Measurements from ENCODE around the gene PTPN21.
A peak's percentile ranks its signal among the peaks of the same experiment; 100 is the strongest.

PTPN21 gene

GRCh38 chr14:88554457-88555286 is at the start of gene PTPN21:
PTPN21 (minus strand) TSS chr14:88555007; CDS start chr14:88550417, 4,590 bp downstream.
- no peak for DNase-seq

- DNase-seq, result no peak
These were observed 49.4 kb upstream of the PTPN21 start for GRCh38 chr14:88604212-88604611.

- DNase-seq, result peak; percentile 49
These were observed 45.1 kb upstream of the PTPN21 start for GRCh38 chr14:88599761-88600439.

GRCh38 chr14:88599326-88599725 is 44.5 kb upstream of the PTPN21 start:
- DNase-seq, result no peak

- no peak for DNase-seq
These were observed 43.4 kb upstream of the PTPN21 start for GRCh38 chr14:88598097-88598675.

- no peak for DNase-seq
These were observed 42.8 kb upstream of the PTPN21 start for GRCh38 chr14:88597601-88598000.

- DNase-seq, result no peak
These were observed 42.2 kb upstream of the PTPN21 start for GRCh38 chr14:88597038-88597437.

- no peak for DNase-seq
These were observed 37.2 kb upstream of the PTPN21 start for GRCh38 chr14:88592031-88592430.

GRCh38 chr14:88590173-88590572 is 35.4 kb upstream of the PTPN21 start:
- DNase-seq, result no peak

- no peak for DNase-seq
These were observed 33.3 kb upstream of the PTPN21 start for GRCh38 chr14:88588081-88588480.

GRCh38 chr14:88584451-88584850 is 29.6 kb upstream of the PTPN21 start:
- DNase-seq, result no peak

- DNase-seq, result no peak
These were observed 21.4 kb upstream of the PTPN21 start for GRCh38 chr14:88576222-88576621.

GRCh38 chr14:88572117-88572516 is 17.3 kb upstream of the PTPN21 start:
- DNase-seq, result no peak

GRCh38 chr14:88568196-88568595 is 13.4 kb upstream of the PTPN21 start:
- DNase-seq, result no peak

GRCh38 chr14:88565427-88565826 is 10.6 kb upstream of the PTPN21 start:
- no peak for DNase-seq

GRCh38 chr14:88563845-88564244 is 9.0 kb upstream of the PTPN21 start:
- no peak for DNase-seq

GRCh38 chr14:88562831-88563686 is 8.3 kb upstream of the PTPN21 start, which contains the start of gene ZC3H14:
ZC3H14 (plus strand) TSS chr14:88563037; CDS start chr14:88563134, 97 bp downstream.
- peak; percentile 85 for DNase-seq

- no peak for DNase-seq
These were observed 7.7 kb upstream of the PTPN21 start for GRCh38 chr14:88562532-88562830.

GRCh38 chr14:88559852-88560251 is 5.0 kb upstream of the PTPN21 start:
- DNase-seq, result no peak

- no peak for DNase-seq
These were observed 1.8 kb upstream of the PTPN21 start for GRCh38 chr14:88556581-88556980.

GRCh38 chr14:88553886-88554456 is 836 bp downstream of the PTPN21 start:
- DNase-seq, result no peak

- no peak for DNase-seq
These were observed 1.9 kb downstream of the PTPN21 start for GRCh38 chr14:88552876-88553275.

GRCh38 chr14:88551980-88552431 is 2.8 kb downstream of the PTPN21 start:
- DNase-seq, result no peak

All from stimulated activated CD4-positive, alpha-beta T cell treated with anti-CD3 and anti-CD28 coated beads, Interleukin-1b, Interleukin-23, amount 100 ng/mL, for 48 hours (primary cell).